Fibroblast of villous mesenchyme (primary cell): ENCODE measurements around the gene FGF5. TPM values are rescaled to one million over a fixed set of nuclear protein-coding genes. Genes with fewer than 3 reads are reported as not detected.

Experiments used
- DNase-seq: peaks from one replicate; pipeline ENCODE4 v3.0.0-alpha.2; 2010; ENCODE audit warnings: low read depth
- H3K4me3 ChIP-seq: 2 replicates; pipeline ENCODE4 v1.5.1; 2011; ENCODE audit warnings: low read depth, mild to moderate bottlenecking, low read length
- CTCF ChIP-seq: IDR thresholded peaks from 2 replicates; pipeline ENCODE4 v1.5.1; 2012; ENCODE audit warnings: low read depth, mild to moderate bottlenecking, low read length; ENCODE audit not compliant: insufficient read depth
- total RNA-seq: library from RNA; depleted of rRNA; stranded (reverse); fragments of >200 nt; gene quantifications from 2 replicates; pipeline ENCODE4 v1.2.3, GENCODE V29; 2012

The FGF5 gene
- total RNA-seq, 1 donor, result 5.2 TPM

GRCh38 chr4:80261989-80262600 lies 4.4 kb upstream of the FGF5 start:
- H3K4me3 ChIP-seq, result no peak overlapping the region
- TF ChIP-seq CTCF, result no peak
- no peak for DNase-seq

GRCh38 chr4:80263541-80264351 lies 2.7 kb upstream of the FGF5 start:
- no peak overlapping the region for H3K4me3 ChIP-seq
- no peak for DNase-seq
- no peak for TF ChIP-seq CTCF

- DNase-seq, result no peak
- no peak for TF ChIP-seq CTCF
- H3K4me3 ChIP-seq, result no peak overlapping the region
Measured at GRCh38 chr4:80264352-80264647, 2.2 kb upstream of the FGF5 start.

GRCh38 chr4:80264825-80265224 lies 1.6 kb upstream of the FGF5 start:
- DNase-seq, result no peak
- TF ChIP-seq CTCF, result no peak
- H3K4me3 ChIP-seq, result no peak overlapping the region

- no peak for TF ChIP-seq CTCF
- DNase-seq, result peak; percentile 60
- H3K4me3 ChIP-seq, result peak overlapping the region; percentile 67
Measured at GRCh38 chr4:80265571-80266252, 752 bp upstream of the FGF5 start.

GRCh38 chr4:80266902-80267380 lies 477 bp downstream of the FGF5 start:
- peak overlapping the region; percentile 67 for H3K4me3 ChIP-seq
- DNase-seq, result peak; percentile 44
- no peak for TF ChIP-seq CTCF
